Vagina (tissue), 2 donors: ENCODE results near the gene ZNF557.

Experiments
- POLR2A ChIP-seq, 2 donors: fragments of 450-650 bp; IDR thresholded peaks; one replicate each; pipeline ENCODE4 v1.6.1; 2017; ENCODE audit warnings: antibody characterized with exemption in 2 of 2, mild to moderate bottlenecking in 2 of 2, moderate library complexity in 2 of 2
- POLR2AphosphoS5 ChIP-seq, 2 donors: sonication (generic); formaldehyde crosslinking; IDR thresholded peaks; one replicate each; pipeline ENCODE4 v1.9.0; 2017; ENCODE audit warnings: antibody characterized with exemption in 2 of 2, mild to moderate bottlenecking in 2 of 2, low read depth in 1 of 2; ENCODE audit not compliant: insufficient read depth in 1 of 2
- TF ChIP-seq, protein P1 (sequence below), 3 experiments: fragments of 450-650 bp in 2 of 3; fragments of 200-600 bp in 1 of 3; sonication (generic) in 1 of 3; IDR thresholded peaks; one replicate each; pipeline ENCODE4 v1.5.1; 2017 to 2019; ENCODE audit warnings: antibody characterized with exemption in 3 of 3, mild to moderate bottlenecking in 2 of 3, moderate library complexity in 2 of 3

DNA sequence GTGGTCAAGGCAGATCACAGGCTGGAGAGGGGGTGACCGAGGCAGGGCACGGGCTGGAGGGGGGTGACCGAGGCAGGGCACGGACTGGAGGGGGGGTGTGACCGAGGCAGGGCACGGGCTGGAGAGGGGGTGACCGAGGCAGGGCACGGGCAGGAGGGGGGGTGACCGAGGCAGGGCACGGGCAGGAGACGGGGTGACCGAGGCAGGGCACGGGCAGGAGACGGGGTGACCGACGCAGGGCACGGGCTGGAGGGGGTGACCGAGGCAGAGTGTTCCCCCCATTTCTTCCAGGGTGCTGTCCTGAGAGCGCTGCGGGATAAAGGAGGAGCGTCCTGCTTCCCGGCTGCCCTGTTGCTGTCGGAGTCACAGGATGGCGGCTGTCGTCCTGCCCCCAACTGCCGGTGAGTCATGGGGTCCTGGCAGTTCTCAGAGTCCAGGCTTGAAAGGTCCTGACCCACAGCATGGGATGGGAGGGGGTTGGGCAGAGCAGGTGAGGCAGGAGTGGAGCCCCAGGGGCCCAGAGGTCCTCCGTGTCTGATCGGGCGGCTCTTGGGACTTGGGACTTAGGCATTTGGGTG, 5.3 kb downstream of the ZNF557 start:
- TF ChIP-seq, protein P1, sequence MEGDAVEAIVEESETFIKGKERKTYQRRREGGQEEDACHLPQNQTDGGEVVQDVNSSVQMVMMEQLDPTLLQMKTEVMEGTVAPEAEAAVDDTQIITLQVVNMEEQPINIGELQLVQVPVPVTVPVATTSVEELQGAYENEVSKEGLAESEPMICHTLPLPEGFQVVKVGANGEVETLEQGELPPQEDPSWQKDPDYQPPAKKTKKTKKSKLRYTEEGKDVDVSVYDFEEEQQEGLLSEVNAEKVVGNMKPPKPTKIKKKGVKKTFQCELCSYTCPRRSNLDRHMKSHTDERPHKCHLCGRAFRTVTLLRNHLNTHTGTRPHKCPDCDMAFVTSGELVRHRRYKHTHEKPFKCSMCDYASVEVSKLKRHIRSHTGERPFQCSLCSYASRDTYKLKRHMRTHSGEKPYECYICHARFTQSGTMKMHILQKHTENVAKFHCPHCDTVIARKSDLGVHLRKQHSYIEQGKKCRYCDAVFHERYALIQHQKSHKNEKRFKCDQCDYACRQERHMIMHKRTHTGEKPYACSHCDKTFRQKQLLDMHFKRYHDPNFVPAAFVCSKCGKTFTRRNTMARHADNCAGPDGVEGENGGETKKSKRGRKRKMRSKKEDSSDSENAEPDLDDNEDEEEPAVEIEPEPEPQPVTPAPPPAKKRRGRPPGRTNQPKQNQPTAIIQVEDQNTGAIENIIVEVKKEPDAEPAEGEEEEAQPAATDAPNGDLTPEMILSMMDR (IDR thresholded peaks at IDR 0.05): no peak
- TF ChIP-seq POLR2A (IDR thresholded peaks at IDR 0.05): no peak
- no peak for TF ChIP-seq POLR2AphosphoS5 (IDR thresholded peaks at IDR 0.05; ENCODE audit: insufficient read depth in 1 of 2, low read depth in 1 of 2)
